Loucy (cell line): ENCODE data around the gene MKRN2.

ENCODE experiments used
- H2AFZ ChIP-seq: fragments of 200-600 bp; sonication (generic); 2 replicates; pipeline ENCODE4 v1.6.0; 2016; ENCODE audit warnings: antibody characterized with exemption, mild to moderate bottlenecking, low read length, moderate library complexity
- H3F3A ChIP-seq: fragments of 200-600 bp; 2 replicates; pipeline ENCODE4 v1.6.0; 2016; ENCODE audit warnings: antibody characterized with exemption, low read depth, mild to moderate bottlenecking
- H3K27me3 ChIP-seq: fragments of 200-600 bp; sonication (generic); 2 replicates; pipeline ENCODE4 v1.6.1; 2014; ENCODE audit warnings: low read length, mild to moderate bottlenecking; ENCODE audit not compliant: insufficient read depth, poor library complexity, severe bottlenecking
- H3K36me3 ChIP-seq: fragments of 200-600 bp; sonication (generic); 2 replicates; pipeline ENCODE4 v1.6.1; 2016; ENCODE audit warnings: low read length; ENCODE audit not compliant: insufficient read depth
- H3K4me1 ChIP-seq: fragments of 200-600 bp; sonication (generic); 2 replicates; pipeline ENCODE4 v1.5.1; 2014; ENCODE audit warnings: low read length, mild to moderate bottlenecking; ENCODE audit not compliant: insufficient read depth, poor library complexity, severe bottlenecking
- H3K4me2 ChIP-seq: fragments of 200-600 bp; sonication (generic); 2 replicates; pipeline ENCODE4 v1.6.0; 2014; ENCODE audit warnings: antibody characterized with exemption, low read length, low read depth, mild to moderate bottlenecking; ENCODE audit not compliant: poor library complexity, severe bottlenecking
- H3K4me3 ChIP-seq: fragments of 200-600 bp; sonication (generic); 2 replicates; pipeline ENCODE4 v1.5.1; 2014; ENCODE audit warnings: low read length, mild to moderate bottlenecking, mixed read lengths; ENCODE audit not compliant: poor library complexity, severe bottlenecking
- H3K79me2 ChIP-seq: fragments of 200-600 bp; sonication (generic); 2 replicates; pipeline ENCODE4 v1.6.1; 2014; ENCODE audit warnings: low read length; ENCODE audit not compliant: insufficient read depth
- H3K9ac ChIP-seq: fragments of 200-600 bp; sonication (generic); 2 replicates; pipeline ENCODE4 v1.6.0; 2014; ENCODE audit warnings: mild to moderate bottlenecking, low read depth, low read length, moderate library complexity; ENCODE audit not compliant: poor library complexity, severe bottlenecking
- H3K9me2 ChIP-seq: fragments of 200-600 bp; sonication (generic); replicated peaks from 2 replicates; pipeline ENCODE4 v1.6.1; 2016; ENCODE audit warnings: low read depth, low read length, mixed read lengths
- H3K9me3 ChIP-seq: fragments of 200-600 bp; sonication (generic); 2 replicates; pipeline ENCODE4 v1.6.1; 2014; ENCODE audit warnings: mild to moderate bottlenecking, antibody characterized with exemption, low read length, low read depth; ENCODE audit not compliant: insufficient read depth
- H4K20me1 ChIP-seq: fragments of 200-600 bp; sonication (generic); 2 replicates; pipeline ENCODE4 v1.6.0; 2014; ENCODE audit warnings: antibody characterized with exemption, low read length, mild to moderate bottlenecking; ENCODE audit not compliant: insufficient read depth, poor library complexity, severe bottlenecking
- EZH2phosphoT487 ChIP-seq: fragments of 200-600 bp; IDR thresholded peaks from 2 replicates; pipeline ENCODE4 v1.6.1; 2018; ENCODE audit warnings: antibody characterized with exemption, mild to moderate bottlenecking, moderate library complexity, borderline replicate concordance
- TF ChIP-seq, protein P1 (sequence below): fragments of 200-600 bp; sonication (generic); conservative IDR thresholded peaks from 2 replicates; pipeline ENCODE4 v1.5.1; 2014; ENCODE audit warnings: mild to moderate bottlenecking, antibody characterized with exemption, low read length

Gene MKRN2

DNA sequence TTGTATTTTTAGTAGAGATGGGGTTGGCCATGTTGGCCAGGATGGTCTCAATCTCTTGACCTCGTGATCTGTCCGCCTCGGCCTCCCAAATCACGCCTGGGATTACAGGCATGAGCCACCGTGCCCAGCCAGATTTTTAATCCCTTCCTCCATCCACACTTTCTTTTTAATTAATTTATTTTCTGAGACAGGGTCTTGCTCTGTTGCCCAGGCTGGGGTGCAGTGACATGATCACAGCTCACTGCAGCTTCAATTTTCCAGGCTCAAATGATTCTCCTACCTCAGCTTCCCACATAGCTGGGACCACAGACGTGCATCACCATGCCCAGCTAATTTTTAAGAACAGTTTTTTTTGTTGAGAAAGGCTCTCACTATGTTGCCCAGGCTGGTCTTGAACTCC, 63.4 kb downstream of the MKRN2 start:
- Histone ChIP-seq H3K79me2 (peaks cover 78% of the 10 kb centered on the region), H3K4me3 (no peak overlapping the region), H4K20me1 (peaks cover 67% of the 10 kb centered on the region)

DNA sequence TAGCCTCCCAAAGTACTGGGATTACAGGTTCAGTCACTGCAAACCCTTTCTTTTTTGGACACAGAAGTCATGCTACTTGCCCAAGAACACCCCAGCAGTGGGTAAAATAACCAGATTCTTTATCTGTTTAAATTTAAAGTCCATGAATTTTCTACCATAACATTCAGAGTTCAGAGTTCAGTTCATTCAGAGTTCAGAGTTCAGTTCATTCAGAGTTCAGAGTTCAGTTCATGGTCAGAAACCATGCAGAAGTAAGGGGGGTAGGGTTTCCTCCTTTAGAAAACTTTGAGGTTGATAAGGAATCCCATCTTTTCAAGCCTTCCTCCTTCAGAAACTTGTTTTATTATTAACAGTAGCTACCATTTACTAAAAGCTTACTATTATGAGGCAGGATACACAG, 63.8 kb downstream of the MKRN2 start:
- Histone ChIP-seq H3K4me1 (peaks cover 7% of the 10 kb centered on the region), H3K27me3 (no peaks in the 10 kb centered on the region), H4K20me1 (peaks cover 72% of the 10 kb centered on the region), H3K9me2 (no peaks in the 10 kb centered on the region), H3K36me3 (peaks cover 30% of the 10 kb centered on the region), H3K9me3 (no peaks in the 10 kb centered on the region), H3K4me3 (no peak overlapping the region), H2AFZ (no peak overlapping the region), H3F3A (no peaks in the 10 kb centered on the region), H3K79me2 (peaks cover 78% of the 10 kb centered on the region), H3K9ac (no peak overlapping the region), H3K4me2 (no peak overlapping the region)
- TF ChIP-seq, protein P1, sequence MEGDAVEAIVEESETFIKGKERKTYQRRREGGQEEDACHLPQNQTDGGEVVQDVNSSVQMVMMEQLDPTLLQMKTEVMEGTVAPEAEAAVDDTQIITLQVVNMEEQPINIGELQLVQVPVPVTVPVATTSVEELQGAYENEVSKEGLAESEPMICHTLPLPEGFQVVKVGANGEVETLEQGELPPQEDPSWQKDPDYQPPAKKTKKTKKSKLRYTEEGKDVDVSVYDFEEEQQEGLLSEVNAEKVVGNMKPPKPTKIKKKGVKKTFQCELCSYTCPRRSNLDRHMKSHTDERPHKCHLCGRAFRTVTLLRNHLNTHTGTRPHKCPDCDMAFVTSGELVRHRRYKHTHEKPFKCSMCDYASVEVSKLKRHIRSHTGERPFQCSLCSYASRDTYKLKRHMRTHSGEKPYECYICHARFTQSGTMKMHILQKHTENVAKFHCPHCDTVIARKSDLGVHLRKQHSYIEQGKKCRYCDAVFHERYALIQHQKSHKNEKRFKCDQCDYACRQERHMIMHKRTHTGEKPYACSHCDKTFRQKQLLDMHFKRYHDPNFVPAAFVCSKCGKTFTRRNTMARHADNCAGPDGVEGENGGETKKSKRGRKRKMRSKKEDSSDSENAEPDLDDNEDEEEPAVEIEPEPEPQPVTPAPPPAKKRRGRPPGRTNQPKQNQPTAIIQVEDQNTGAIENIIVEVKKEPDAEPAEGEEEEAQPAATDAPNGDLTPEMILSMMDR, result no peak
- no peak for TF ChIP-seq EZH2phosphoT487

More for the DNA sequence above, 63.4 kb downstream of the MKRN2 start:
- Histone ChIP-seq H3K4me1 (peaks cover 3% of the 10 kb centered on the region), H3K9me3 (no peaks in the 10 kb centered on the region), H3K9ac (no peak overlapping the region), H3K9me2 (no peaks in the 10 kb centered on the region), H3K27me3 (no peaks in the 10 kb centered on the region), H3K36me3 (peaks cover 34% of the 10 kb centered on the region), H2AFZ (no peak overlapping the region), H3K4me2 (no peak overlapping the region), H3F3A (no peaks in the 10 kb centered on the region)
- TF ChIP-seq, protein P1, result no peak
- TF ChIP-seq EZH2phosphoT487, result no peak

DNA sequence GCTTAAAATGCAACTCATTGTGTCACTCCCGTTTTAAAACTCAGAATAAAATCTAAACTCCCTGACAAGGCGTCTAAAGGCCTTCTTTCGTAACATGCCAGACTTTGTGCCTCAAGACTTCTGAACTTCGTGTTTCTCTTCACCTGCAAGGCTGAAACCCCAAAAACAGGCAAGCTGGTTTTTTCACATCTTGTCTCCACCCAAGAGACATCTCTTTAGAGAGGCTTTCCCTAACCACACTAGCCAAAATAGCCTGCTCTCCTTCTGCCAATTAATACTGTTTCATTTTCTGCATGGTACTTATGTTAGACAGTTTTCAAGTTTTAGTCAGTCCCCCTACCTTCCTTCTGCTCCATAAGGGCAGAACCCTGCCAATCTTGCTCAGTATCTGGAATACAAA, 65.4 kb downstream of the MKRN2 start:
- no peak overlapping the region for H3K4me3 ChIP-seq
- H3K79me2 ChIP-seq, result peaks cover 86% of the 10 kb centered on the region
- H3K9me2 ChIP-seq, result no peaks in the 10 kb centered on the region
- TF ChIP-seq, protein P1, result no peak
- TF ChIP-seq EZH2phosphoT487, result no peak
- no peaks in the 10 kb centered on the region for H3F3A ChIP-seq
- peaks cover 15% of the 10 kb centered on the region for H3K36me3 ChIP-seq
- no peak overlapping the region for H3K4me2 ChIP-seq
- H3K9ac ChIP-seq, result no peak overlapping the region
- H3K4me1 ChIP-seq, result peaks cover 13% of the 10 kb centered on the region
- no peak overlapping the region for H2AFZ ChIP-seq
- no peaks in the 10 kb centered on the region for H3K9me3 ChIP-seq
- no peaks in the 10 kb centered on the region for H3K27me3 ChIP-seq
- H4K20me1 ChIP-seq, result peaks cover 81% of the 10 kb centered on the region
